Measurements from ENCODE around the gene ACTN2.

ACTN2 gene

DNA sequence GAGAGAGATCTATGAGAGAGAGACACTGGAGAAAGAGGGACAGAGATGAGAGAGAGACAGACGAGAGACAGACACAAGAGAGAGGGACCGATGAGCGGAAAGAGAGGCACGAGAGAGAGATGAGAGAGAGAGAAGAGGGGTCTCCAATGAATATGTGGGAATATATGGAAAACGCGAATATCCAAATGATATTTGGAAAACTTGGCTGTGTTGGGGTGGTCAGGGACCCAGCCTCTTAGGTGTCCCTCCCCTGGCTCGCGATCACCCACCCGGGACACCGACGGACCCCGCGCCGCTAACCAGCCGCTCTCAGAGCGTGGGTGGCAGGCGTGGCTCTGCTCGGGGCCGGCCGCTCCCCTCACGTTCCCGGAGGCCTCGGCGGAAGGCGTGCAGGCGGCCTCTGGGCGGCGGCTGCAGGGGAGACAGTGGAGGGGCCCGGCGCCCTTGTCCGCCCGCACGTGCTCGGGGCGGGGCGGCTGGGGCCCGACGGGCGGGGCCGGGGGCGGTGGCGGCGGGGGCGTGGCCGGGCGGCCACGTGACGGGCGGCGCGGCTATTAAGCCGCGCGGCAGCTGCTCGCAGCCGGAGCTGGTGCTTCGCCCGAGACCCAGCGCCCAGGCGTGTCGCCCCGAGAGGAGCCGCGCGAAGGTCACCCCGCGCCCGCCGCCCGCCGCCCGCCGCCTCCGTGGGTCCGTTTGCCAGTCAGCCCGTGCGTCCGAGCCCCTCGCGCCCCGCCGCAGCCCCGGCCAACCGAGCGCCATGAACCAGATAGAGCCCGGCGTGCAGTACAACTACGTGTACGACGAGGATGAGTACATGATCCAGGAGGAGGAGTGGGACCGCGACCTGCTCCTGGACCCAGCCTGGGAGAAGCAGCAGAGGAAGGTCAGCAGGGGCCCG lies at the start of gene ACTN2:
Gene ACTN2, plus strand, starts transcription at position 583 of the 898 bp plus-strand sequence. Its CDS starts 175 bp downstream, at position 758.
- TF ChIP-seq, protein P1, sequence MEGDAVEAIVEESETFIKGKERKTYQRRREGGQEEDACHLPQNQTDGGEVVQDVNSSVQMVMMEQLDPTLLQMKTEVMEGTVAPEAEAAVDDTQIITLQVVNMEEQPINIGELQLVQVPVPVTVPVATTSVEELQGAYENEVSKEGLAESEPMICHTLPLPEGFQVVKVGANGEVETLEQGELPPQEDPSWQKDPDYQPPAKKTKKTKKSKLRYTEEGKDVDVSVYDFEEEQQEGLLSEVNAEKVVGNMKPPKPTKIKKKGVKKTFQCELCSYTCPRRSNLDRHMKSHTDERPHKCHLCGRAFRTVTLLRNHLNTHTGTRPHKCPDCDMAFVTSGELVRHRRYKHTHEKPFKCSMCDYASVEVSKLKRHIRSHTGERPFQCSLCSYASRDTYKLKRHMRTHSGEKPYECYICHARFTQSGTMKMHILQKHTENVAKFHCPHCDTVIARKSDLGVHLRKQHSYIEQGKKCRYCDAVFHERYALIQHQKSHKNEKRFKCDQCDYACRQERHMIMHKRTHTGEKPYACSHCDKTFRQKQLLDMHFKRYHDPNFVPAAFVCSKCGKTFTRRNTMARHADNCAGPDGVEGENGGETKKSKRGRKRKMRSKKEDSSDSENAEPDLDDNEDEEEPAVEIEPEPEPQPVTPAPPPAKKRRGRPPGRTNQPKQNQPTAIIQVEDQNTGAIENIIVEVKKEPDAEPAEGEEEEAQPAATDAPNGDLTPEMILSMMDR (IDR thresholded peaks at IDR 0.05; ENCODE audit: extremely low read depth, missing control alignments) = no peak
- DNase-seq (ENCODE audit: low spot score) = peak; percentile 82

DNA sequence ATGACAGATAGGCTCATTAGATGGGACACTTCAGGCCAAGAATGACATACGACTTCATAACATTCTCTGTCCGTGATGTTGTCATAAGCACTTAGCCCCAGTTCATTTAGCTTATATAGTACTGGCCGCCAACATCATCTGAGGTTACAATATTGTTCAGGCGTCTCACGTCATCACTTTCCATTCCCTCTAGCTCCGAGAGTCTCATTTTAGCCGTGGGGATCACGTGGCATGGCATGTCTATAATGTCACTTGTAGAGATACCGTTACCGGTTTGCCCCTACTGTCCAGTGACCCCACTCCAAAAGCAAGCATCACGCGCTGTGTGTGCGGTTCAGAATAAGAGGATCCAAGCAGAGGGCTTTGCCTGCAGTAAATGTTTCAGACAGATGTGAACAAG lies 47.4 kb upstream of the ACTN2 start:
- TF ChIP-seq, protein P1 (IDR thresholded peaks at IDR 0.05; ENCODE audit: extremely low read depth, missing control alignments) = no peak
- no peak for DNase-seq (ENCODE audit: low spot score)

DNA sequence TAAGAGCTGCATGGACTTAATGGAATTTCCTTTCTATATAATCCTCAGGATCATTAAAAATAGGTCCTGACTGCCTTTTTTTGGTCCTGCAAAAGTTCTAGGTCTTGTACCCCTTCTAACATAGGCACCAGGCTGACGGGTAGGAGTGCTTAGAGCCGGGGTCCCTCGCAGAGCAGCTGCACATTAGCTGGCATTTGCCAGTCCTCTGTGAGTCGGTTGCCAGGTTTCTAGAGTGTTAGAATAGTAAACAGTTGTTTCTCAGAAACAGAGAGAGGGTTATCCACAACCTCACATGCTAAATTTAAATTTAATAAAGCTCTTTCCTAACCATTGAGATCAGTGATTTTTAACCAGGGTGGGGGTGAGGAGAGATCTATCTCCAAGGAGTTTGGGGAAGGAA lies 46.6 kb upstream of the ACTN2 start:
- no peak for DNase-seq (ENCODE audit: low spot score)
- TF ChIP-seq, protein P1 (IDR thresholded peaks at IDR 0.05; ENCODE audit: extremely low read depth, missing control alignments) = no peak

DNA sequence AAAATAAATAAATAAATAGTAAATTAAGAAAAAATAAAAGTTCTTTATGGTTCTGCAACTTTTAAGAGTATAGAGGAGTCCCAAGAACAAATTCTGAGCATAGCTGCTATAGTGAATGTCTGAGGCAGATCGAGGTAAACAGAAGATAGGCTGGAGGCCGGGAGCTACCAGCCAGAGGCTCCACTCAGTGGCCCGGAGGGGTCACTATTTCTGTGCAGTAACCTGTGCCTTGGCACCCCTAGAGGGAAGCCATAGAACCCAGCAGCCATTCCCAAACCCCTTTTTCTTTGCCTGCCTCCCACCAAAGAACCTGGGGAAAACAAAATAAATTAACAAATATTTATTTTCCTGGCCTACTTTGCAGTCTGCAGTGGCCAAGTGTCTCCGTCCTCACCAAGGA lies 43.5 kb upstream of the ACTN2 start:
- TF ChIP-seq, protein P1 (IDR thresholded peaks at IDR 0.05; ENCODE audit: extremely low read depth, missing control alignments) = no peak

DNA sequence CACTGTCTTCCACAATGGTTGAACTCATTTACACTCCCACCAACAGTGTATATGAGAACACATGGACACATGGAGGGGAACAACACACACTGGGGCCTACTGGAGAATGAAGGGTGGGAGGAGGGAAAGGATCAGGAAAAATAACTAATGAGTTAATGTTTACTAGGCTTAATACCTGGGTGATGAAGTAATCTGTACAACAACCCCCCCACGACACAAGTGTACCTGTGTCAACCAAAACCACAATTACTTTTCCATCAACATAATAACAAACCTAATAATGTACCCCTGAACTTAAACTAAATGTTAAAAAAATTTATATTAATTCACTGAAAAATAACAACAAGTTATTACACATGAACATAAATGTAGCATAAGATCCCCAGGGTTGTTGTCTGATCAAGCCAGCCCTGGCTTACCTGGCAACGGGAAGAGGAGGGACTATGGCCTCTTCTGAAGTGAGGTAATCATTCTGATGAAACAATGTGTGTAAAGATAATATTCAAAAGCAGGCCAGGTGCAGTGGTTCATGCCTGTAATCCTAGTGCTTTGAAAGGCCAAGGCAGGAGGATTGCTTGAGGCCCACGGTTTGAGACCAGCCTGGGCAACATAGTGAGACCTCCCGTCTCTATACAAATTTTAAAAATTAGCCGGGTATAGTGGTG lies 41.2 kb upstream of the ACTN2 start:
- DNase-seq (ENCODE audit: low spot score) = no peak

More for the DNA sequence above, 43.5 kb upstream of the ACTN2 start:
- DNase-seq (ENCODE audit: low spot score) = no peak

DNA sequence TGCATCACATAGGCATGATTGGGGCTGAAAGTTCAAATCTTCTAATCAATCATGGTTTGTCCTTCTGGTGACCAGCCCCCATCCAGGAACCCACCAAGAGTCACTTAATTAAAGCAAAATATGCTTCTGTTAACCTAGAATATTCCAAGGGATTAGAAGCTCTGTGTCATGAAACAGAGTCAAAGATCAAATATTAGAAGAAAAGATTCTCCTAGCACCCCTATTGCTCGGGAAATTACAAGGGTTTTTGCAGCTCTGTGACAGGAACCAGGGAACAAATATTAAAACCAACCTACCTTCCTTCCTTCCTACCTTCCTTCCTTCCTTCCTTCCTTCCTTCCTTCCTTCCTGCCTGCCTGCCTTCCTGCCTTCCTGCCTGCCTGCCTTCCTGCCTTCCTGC lies 31.8 kb upstream of the ACTN2 start:
- DNase-seq (ENCODE audit: low spot score) = no peak
- TF ChIP-seq, protein P1 (IDR thresholded peaks at IDR 0.05; ENCODE audit: extremely low read depth, missing control alignments) = no peak

More for the DNA sequence above, 41.2 kb upstream of the ACTN2 start:
- TF ChIP-seq, protein P1 (IDR thresholded peaks at IDR 0.05; ENCODE audit: extremely low read depth, missing control alignments) = no peak

DNA sequence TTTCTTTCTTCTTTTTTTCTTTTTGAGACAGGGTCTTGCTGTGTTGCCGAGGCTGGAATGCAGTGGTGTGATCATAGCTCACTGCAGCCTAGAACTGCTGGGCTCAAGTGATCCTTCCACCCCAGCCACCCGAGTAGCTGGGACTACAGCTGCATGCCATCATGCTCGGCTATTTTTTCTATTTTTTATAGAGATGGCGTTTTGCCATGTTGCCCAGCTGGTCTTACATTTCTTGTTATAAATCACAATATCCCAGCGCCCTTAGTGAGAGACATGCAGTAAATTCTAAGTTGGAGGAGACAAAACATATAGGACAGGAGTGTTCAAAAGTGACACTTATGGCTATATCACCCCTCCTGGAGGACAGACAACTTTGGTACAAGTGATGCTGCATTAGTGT lies 31.3 kb upstream of the ACTN2 start:
- TF ChIP-seq, protein P1 (IDR thresholded peaks at IDR 0.05; ENCODE audit: extremely low read depth, missing control alignments) = no peak
- no peak for DNase-seq (ENCODE audit: low spot score)

Data from GM20000 (cell line).